ENCODE results near the gene MYO10.

MYO10 gene

DNA sequence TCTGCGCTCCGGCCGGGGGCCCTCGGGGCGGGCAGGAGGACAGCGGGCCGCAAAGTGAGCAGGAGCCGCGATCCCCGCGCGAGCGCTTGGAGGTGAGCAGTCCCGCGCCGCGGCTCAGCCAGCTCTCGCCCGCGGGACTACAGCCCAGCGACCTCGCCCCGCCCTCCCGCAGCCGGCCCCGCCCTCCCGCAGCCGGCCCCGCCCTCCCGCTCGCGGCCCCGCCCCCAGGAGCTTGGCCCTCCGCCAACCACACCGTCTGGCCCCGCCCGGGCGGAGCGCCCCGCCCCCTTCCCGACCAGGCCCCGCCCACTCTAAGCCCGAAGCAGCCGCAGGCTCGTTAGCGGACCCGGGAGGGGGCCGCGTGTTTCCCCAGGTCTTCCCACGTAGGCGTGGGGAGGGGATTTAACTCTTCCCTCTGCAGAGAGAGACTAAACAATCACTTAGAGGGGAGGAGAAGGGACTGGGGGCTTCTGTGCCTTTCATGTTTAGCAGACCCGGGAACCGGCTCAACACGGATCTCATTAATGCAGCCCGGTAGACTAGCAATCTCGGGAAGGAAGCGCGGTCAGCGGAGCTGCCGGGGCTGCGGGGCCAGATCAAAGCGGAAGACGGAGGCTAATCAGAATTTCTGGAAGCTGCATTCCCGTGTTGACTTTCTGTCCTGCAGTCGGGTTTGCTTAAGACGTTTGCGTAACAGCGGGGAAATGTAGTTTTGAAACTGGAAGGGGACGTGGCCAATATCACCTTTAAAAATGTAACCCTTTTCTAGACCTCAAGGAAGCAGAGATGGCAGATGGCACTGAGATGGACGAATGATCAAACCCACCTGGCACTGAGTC is at the start of gene MYO10 (continued):
- TF ChIP-seq, protein P1, sequence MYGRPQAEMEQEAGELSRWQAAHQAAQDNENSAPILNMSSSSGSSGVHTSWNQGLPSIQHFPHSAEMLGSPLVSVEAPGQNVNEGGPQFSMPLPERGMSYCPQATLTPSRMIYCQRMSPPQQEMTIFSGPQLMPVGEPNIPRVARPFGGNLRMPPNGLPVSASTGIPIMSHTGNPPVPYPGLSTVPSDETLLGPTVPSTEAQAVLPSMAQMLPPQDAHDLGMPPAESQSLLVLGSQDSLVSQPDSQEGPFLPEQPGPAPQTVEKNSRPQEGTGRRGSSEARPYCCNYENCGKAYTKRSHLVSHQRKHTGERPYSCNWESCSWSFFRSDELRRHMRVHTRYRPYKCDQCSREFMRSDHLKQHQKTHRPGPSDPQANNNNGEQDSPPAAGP (tag by site-specific recombination; IDR thresholded peaks at IDR 0.05): peak; percentile 14
- TF ChIP-seq, protein P2, sequence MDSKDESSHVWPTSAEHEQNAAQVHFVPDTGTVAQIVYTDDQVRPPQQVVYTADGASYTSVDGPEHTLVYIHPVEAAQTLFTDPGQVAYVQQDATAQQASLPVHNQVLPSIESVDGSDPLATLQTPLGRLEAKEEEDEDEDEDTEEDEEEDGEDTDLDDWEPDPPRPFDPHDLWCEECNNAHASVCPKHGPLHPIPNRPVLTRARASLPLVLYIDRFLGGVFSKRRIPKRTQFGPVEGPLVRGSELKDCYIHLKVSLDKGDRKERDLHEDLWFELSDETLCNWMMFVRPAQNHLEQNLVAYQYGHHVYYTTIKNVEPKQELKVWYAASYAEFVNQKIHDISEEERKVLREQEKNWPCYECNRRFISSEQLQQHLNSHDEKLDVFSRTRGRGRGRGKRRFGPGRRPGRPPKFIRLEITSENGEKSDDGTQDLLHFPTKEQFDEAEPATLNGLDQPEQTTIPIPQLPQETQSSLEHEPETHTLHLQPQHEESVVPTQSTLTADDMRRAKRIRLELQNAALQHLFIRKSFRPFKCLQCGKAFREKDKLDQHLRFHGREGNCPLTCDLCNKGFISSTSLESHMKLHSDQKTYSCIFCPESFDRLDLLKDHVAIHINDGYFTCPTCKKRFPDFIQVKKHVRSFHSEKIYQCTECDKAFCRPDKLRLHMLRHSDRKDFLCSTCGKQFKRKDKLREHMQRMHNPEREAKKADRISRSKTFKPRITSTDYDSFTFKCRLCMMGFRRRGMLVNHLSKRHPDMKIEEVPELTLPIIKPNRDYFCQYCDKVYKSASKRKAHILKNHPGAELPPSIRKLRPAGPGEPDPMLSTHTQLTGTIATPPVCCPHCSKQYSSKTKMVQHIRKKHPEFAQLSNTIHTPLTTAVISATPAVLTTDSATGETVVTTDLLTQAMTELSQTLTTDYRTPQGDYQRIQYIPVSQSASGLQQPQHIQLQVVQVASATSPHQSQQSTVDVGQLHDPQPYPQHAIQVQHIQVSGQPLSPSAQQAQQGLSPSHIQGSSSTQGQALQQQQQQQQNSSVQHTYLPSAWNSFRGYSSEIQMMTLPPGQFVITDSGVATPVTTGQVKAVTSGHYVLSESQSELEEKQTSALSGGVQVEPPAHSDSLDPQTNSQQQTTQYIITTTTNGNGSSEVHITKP (tag by site-specific recombination; IDR thresholded peaks at IDR 0.05): no peak; the same call in 1 of the 2 replicates
- no peak for TF ChIP-seq ZNF791 (tag by site-specific recombination; IDR thresholded peaks at IDR 0.05)
- TF ChIP-seq MZF1 (tag by site-specific recombination; IDR thresholded peaks at IDR 0.05; ENCODE audit: borderline replicate concordance): no peak
- no peak for TF ChIP-seq ZNF175 (tag by site-specific recombination; IDR thresholded peaks at IDR 0.05)
- TF ChIP-seq, protein P3, sequence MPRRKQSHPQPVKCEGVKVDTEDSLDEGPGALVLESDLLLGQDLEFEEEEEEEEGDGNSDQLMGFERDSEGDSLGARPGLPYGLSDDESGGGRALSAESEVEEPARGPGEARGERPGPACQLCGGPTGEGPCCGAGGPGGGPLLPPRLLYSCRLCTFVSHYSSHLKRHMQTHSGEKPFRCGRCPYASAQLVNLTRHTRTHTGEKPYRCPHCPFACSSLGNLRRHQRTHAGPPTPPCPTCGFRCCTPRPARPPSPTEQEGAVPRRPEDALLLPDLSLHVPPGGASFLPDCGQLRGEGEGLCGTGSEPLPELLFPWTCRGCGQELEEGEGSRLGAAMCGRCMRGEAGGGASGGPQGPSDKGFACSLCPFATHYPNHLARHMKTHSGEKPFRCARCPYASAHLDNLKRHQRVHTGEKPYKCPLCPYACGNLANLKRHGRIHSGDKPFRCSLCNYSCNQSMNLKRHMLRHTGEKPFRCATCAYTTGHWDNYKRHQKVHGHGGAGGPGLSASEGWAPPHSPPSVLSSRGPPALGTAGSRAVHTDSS (tag by site-specific recombination; IDR thresholded peaks at IDR 0.05): no peak
- TF ChIP-seq GLI4 (tag by site-specific recombination; IDR thresholded peaks at IDR 0.05): no peak
- TF ChIP-seq ZNF747 (tag by site-specific recombination; IDR thresholded peaks at IDR 0.05): no peak
- no peak for TF ChIP-seq SETDB1 (IDR thresholded peaks at IDR 0.05; ENCODE audit: insufficient read length, low read length)
- TF ChIP-seq TCF7L2 (IDR thresholded peaks at IDR 0.05; ENCODE audit: borderline replicate concordance, low read depth, low read length): peak; percentile 75; the same call in 1 of the 2 replicates
- TF ChIP-seq SP7 (tag by site-specific recombination; IDR thresholded peaks at IDR 0.05): peak; percentile 43
- peak; percentile 94 for TF ChIP-seq KLF9 (tag by site-specific recombination; IDR thresholded peaks at IDR 0.05; ENCODE audit: low read depth)
- TF ChIP-seq, protein P4, sequence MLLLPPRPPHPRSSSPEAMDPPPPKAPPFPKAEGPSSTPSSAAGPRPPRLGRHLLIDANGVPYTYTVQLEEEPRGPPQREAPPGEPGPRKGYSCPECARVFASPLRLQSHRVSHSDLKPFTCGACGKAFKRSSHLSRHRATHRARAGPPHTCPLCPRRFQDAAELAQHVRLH (tag by site-specific recombination; IDR thresholded peaks at IDR 0.05): no peak
- TF ChIP-seq ZNF558 (tag by site-specific recombination; IDR thresholded peaks at IDR 0.05): no peak
- TF ChIP-seq ZNF473 (tag by site-specific recombination; IDR thresholded peaks at IDR 0.05): no peak
- no peak for TF ChIP-seq ZNF707 (tag by site-specific recombination; IDR thresholded peaks at IDR 0.05)
- TF ChIP-seq, protein P5, sequence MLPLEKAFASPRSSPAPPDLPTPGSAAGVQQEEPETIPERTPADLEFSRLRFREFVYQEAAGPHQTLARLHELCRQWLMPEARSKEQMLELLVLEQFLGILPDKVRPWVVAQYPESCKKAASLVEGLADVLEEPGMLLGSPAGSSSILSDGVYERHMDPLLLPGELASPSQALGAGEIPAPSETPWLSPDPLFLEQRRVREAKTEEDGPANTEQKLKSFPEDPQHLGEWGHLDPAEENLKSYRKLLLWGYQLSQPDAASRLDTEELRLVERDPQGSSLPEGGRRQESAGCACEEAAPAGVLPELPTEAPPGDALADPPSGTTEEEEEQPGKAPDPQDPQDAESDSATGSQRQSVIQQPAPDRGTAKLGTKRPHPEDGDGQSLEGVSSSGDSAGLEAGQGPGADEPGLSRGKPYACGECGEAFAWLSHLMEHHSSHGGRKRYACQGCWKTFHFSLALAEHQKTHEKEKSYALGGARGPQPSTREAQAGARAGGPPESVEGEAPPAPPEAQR (tag by site-specific recombination; IDR thresholded peaks at IDR 0.05): no peak
- peak; percentile 84 for TF ChIP-seq ZNF2 (tag by site-specific recombination; IDR thresholded peaks at IDR 0.05)
- TF ChIP-seq ZNF132 (tag by site-specific recombination; IDR thresholded peaks at IDR 0.05; ENCODE audit: borderline replicate concordance): no peak
- no peak for TF ChIP-seq ZNF133 (tag by site-specific recombination; IDR thresholded peaks at IDR 0.05)
- peak; percentile 60 for TF ChIP-seq IKZF3 (tag by site-specific recombination; IDR thresholded peaks at IDR 0.05)
- TF ChIP-seq ZNF501 (tag by site-specific recombination; IDR thresholded peaks at IDR 0.05): peak; percentile 64
- TF ChIP-seq ZNF571 (tag by site-specific recombination; IDR thresholded peaks at IDR 0.05): no peak
- TF ChIP-seq ZNF514 (tag by site-specific recombination; IDR thresholded peaks at IDR 0.05): no peak
- TF ChIP-seq ZNF830 (tag by site-specific recombination; IDR thresholded peaks at IDR 0.05; ENCODE audit: low read depth): no peak
- TF ChIP-seq, protein P6, sequence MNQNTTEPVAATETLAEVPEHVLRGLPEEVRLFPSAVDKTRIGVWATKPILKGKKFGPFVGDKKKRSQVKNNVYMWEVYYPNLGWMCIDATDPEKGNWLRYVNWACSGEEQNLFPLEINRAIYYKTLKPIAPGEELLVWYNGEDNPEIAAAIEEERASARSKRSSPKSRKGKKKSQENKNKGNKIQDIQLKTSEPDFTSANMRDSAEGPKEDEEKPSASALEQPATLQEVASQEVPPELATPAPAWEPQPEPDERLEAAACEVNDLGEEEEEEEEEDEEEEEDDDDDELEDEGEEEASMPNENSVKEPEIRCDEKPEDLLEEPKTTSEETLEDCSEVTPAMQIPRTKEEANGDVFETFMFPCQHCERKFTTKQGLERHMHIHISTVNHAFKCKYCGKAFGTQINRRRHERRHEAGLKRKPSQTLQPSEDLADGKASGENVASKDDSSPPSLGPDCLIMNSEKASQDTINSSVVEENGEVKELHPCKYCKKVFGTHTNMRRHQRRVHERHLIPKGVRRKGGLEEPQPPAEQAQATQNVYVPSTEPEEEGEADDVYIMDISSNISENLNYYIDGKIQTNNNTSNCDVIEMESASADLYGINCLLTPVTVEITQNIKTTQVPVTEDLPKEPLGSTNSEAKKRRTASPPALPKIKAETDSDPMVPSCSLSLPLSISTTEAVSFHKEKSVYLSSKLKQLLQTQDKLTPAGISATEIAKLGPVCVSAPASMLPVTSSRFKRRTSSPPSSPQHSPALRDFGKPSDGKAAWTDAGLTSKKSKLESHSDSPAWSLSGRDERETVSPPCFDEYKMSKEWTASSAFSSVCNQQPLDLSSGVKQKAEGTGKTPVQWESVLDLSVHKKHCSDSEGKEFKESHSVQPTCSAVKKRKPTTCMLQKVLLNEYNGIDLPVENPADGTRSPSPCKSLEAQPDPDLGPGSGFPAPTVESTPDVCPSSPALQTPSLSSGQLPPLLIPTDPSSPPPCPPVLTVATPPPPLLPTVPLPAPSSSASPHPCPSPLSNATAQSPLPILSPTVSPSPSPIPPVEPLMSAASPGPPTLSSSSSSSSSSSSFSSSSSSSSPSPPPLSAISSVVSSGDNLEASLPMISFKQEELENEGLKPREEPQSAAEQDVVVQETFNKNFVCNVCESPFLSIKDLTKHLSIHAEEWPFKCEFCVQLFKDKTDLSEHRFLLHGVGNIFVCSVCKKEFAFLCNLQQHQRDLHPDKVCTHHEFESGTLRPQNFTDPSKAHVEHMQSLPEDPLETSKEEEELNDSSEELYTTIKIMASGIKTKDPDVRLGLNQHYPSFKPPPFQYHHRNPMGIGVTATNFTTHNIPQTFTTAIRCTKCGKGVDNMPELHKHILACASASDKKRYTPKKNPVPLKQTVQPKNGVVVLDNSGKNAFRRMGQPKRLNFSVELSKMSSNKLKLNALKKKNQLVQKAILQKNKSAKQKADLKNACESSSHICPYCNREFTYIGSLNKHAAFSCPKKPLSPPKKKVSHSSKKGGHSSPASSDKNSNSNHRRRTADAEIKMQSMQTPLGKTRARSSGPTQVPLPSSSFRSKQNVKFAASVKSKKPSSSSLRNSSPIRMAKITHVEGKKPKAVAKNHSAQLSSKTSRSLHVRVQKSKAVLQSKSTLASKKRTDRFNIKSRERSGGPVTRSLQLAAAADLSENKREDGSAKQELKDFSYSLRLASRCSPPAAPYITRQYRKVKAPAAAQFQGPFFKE (tag by site-specific recombination; IDR thresholded peaks at IDR 0.05; ENCODE audit: borderline replicate concordance): no peak
